ENCODE measurements around the gene LRRC61.
A peak's percentile ranks its signal among the peaks of the same experiment; 100 is the strongest.
"Not testable (repeated sequence)": the region's sequence is repeated elsewhere in the genome, so short reads cannot be mapped to it uniquely, and the experiment has no call there.

LRRC61 gene

DNA sequence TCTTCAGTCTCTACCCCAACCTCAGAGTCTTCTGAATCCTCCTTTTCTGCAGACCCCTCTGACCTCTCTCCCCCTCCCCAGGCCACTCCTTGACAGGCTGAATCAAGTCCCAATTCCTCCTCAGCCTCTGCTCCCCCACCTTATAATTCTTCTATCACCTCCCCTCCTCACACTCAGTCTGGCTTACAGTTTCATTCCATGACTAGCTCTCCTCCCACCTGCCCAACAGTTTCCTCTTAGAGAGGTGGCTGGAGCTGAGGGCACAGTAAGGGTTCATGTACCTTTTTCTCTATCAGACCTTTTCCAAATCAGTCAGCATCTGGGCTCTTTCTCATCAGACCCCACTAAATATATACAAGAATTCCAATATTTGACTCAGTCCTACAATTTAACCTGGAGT, 14.6 kb upstream of the LRRC61 start:
- DNase-seq: no peak

DNA sequence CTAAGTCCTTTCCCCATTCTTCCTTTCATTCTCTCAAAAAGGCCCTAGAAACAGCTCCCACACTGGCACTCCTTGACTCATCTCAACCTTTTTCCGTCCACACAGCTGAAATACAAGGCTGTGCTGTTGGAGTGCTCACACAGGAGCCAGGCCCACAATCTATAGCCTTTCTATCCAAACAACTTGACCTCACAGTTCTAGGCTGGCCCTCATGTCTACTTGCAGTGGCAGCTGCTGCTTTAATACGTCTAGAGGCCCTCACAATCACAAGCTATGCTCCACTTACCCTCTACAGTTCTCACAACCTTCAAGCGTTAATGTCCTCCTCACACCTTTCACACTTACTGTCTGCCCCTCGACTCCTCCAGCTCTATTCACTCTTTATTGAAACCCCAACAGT, 12.0 kb upstream of the LRRC61 start:
- DNase-seq: no peak

DNA sequence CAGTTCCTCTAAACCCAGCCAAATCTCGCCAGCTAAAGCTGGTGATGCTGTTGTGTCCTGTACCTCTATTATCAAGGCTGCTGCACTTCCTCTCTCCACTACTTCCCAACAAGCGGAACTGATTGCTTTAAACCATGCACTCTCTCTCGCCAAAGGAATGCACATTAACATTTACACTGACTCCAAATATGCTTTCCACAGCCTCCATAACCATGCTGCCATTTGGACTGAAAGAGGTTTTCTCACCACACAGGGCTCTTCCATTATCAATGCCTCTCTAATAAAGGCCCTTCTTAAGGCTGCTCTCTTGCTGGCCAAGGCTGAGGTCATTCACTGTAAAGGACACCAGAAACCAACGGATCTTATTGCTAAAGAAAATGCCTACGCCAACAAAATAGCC, 11.4 kb upstream of the LRRC61 start:
- peak; percentile 11 for DNase-seq

DNA sequence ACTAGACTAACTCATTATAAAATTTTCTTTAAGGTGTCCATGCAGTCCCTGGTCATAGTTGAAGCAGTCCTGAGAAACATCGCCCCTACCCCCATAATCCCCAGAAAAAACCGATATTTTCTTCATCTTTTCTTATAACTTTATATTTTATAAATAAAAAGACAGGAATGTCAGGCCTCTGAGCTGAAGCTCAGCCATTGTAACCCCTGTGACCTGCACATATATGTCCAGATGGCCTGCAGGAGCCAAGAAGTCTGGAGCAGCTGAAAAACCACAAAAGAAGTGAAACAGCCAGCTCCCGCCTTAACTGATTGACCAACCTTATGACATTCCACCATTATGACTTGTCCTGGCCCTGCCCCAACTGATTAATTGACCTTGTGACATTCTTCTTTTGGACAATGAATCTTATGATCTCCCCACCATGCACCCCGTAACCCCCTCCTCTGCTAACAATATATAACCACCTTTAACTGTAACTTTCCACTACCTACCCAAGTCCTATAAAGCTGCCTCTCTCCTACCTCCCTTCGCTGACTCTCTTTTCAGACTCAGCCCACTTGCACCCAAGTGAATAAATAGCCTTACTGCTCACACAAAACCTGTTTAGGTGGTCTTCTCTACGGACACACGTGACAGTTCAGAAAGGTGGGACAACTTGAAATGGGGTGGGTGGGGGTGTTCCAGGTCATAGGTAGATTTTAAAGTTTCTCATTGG, 10.3 kb upstream of the LRRC61 start:
- not testable (repeated sequence) for DNase-seq

DNA sequence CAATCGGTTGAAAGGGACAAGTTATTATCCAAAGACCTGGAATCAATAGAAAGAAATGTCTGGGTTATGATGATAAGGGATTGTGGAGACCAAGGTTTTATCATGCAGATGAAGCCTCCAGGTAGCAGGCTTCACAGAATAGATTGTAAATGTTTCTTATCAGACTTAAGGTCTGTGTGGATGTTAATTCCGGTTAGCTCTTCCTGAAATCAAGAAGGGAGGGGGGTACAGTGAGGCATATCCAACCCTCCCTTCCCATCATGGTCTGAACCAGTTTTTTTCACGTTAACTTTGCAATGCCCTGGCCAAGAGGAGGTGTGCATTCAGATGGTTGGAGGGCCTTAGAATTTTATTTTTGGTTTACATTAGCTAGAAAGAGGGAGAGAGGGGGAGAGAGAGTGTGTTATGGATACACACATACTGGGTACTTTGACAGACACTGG, 9.8 kb upstream of the LRRC61 start:
- DNase-seq: no peak

DNA sequence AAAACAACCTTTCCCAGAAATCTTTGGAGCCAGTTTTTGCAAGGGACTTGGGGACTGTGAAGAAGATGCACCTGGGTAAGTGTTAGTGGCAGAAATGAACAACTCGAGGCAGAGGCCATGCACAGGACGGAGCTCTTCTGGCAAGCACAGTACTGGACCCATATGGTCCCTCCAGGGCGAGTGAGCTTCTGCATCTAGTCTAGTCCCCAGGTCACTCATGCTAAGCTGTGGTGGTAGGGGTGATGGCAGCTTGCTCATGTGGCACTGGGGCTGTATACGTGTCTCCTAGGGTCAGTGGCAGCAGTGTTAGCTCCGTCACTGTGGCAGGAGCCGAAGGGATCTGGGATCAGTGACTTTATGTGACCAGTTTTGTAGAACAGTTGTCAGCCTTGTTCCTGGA, 9.3 kb upstream of the LRRC61 start:
- DNase-seq: no peak

DNA sequence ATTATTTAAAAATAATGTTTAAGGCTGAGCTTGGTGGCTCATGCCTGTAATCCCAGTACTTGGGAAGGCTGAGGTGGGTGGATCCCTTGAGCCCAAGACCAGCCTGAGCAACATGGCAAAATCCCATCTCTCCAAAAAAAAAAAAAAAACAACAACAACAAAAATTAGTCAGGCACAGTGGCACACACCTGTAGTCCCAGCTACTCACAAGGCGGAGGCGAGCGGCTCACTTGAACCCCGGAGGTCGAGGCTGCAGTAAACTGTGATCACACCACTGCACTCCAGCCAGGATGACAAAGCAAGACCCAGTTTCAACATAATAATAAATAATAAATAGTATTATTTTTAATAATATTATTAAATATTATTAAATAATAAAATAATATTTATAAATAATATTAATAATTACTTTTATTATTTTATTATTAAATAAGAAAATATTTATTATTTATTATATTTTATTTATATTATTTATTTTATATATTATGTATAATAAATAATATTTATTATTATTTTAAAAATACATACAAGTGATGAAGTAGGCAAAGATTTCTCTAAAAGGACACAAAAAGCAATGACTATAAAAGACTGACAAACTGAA, 8.4 kb upstream of the LRRC61 start:
- DNase-seq: no peak

DNA sequence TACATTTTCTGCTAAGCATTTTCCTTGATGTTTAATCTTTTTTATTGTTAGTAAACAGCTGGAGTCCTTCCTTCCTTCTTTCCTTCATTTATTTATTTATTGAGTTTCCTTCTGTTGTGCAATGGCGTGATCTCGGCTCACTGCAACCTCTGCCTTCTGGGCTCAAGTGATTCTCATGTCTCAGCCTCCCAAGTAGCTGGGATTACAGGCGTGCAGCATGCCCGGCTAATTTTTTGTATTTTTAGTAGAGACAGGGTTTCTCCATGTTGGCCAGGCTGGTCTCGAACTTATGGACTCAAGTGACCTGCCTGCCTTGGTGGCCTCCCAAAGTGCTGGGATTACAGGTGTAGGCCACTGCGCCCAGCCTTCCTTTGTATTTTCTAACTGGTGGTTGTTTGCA, 6.2 kb upstream of the LRRC61 start:
- not testable (repeated sequence) for DNase-seq

DNA sequence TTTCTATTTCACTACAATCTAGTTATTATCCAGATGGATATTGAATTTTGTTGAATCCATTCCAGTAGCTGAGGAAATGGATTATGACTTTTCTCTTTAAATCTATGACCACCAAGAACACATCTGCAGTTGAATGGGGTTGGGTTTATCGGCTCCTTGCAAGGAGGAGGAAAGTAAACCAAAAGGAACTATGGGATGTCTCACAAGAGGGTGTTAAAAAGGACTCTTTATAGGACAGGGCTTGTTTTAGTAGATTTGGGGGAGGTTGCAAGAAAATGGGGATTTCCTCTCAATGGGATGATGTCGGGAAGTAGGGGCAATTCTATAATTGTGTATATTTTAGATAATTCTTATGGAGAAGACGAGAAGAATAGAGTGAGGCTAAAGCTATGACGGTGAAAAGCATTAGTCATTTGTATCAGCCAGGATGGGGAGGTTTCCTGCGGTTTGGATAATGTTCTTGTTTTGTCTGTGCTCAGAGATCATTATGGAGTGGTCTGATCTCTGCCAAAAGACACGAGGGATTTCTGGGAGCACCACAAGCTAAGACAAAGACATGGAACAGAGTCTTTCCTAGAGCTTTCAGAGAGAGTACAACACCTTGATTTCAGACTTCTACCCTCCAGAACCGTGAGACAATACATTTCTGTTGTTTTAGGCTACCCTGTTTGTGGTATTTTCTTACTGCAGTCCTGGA, 5.3 kb upstream of the LRRC61 start:
- DNase-seq: no peak

DNA sequence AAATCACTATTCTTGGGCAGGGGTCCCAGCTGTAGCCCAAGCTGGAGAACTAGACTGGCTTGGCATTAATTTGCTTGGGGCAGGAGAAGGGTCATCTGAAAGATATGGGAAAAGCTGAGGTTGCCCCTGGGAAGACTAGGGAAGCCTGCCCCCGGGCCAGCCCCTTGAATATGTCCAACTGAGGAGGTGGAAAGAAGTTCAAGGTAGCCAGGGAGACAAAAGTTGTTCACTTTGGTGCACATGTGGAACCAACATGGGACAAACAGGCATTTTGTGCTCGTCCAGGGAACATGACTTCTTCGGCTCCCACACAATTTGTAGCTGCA, 1.4 kb upstream of the LRRC61 start:
- no peak for DNase-seq

DNA sequence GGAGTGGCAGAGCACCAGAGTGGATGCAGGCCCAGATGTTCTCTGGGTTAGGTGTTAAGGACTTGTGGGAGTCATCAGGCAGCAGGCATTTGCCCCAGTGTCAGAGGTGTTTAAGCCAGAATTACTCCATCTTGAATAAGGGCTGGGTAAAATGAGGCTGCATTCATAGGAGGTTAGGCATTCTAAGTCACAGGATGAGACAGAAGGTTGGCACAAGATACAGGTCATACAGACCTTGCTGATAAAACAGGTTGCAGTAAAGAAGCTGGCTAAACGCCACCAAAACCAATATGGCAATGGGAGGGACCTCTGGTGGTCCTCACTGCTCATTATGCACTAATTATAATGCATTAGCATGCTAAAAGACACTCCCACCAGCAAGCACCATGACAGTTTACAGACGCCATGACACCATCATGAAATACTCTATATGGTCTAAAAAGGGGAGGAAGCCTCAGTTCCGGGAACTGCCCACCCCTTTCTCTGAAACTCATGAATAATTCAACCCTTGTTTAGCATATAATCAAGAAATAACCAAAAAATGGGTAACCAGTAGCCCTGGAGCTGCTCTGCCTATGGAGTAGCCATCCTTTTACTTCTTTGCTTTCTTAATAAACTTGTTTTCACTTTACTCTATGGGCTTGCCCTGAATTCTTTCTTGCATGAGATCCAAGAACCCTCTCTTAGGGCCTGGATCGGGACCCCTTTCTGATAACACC, 882 bp upstream of the LRRC61 start:
- no peak for DNase-seq

DNA sequence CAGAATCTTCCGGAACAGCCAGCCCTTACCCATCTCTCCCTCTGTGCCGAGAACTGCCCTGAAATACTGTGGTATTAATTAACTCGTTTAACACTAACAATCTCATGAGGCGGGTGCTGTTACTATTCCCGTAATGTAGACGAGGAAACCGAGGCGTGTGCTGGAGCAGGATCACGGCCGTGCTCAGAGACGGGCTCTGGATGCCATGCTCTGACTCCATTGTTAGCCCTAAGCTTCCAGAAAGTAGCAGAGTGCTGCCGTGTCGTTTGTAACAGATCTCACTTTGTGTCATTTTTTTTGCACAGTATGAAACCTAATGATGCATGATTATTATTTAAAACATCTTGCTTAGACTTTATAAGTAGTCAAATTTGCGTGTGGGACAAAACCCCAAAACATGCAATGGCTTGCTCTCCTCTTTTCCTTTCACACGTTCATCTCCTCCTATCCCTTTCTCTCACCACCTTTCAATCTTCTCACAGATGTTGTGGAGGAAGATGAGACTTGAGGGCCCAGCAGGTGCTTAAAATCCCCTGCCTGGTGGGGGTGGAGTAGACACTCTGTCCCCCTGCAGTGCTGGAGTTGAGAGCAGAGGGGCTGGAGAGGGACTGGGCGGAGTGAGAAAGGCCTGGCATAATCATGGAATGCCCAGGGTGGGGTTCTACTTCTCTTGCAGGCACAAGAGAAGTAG, 672 bp downstream of the LRRC61 start:
- no peak for DNase-seq

DNA sequence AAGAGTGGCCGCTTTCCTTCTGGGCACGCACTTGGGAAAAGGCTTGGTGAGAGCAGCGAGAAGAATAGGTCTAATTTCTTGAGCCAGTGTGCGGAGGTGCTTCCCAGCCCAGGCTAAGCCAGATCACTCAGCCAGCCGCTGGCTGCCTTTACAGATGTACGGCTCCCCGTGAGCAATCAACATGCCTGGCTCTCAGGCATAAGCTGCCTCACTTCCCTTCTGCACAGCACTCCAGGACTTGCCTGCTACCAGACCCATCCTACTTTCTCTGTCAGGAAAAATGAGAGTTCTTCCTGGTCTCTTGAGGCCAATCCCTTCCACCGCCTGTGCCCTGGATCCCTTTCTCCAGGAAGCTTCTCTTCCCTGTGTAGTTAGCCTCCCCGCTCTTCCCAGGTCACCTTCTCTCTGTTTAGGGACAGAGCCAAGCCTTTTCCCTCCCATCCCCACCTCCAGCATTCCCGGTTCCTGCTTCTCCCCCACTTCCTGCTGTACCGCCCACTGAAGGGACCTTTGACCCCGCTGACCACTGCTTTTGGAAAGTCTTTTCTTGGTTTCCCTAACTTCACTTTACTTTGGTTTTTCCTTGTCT, 1.3 kb downstream of the LRRC61 start:
- DNase-seq: no peak

DNA sequence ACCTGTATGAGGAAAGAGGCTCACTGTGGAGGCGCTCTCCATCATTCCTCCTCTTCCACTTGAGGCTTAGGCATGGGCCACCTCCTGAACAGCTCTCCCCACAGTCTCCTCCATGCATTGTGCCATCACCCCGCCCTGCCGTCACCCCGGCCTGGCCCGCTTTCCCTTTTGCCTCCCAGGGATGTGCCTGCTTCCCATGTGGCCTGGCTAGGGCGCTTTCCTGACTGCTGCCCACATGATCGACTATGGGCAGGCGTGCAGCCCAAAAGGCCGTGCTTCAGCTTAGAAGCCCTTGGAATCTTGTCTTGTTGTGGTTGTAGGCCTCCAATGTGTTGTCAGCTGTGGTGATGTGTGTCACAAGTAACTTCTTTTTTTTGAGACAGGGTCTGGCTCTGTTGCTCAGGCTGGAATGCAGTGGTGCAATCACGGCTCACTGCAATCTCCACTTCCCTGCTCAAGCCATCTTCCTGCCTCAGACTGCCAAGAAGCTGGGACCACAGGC, 2.0 kb downstream of the LRRC61 start:
- DNase-seq: no peak

DNA sequence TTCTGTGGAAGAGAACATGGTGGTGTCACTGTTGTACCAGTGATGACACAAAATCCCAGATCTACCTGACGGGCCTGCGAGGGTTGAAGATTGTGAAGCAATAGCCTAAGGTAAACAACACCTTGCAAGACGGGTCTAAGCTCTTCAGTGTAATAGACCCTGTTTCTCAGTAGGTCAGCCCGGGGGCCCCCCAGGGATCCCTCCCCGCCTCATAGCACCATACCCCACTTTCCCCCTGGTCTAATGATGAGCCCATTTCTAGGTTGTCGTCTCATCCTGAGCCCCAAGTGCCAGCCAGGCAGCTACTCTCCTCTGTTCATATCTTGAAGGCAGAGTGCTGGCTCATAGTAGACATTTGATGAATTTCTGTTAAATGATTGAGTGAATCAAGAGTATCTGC, 2.7 kb downstream of the LRRC61 start:
- DNase-seq: no peak

DNA sequence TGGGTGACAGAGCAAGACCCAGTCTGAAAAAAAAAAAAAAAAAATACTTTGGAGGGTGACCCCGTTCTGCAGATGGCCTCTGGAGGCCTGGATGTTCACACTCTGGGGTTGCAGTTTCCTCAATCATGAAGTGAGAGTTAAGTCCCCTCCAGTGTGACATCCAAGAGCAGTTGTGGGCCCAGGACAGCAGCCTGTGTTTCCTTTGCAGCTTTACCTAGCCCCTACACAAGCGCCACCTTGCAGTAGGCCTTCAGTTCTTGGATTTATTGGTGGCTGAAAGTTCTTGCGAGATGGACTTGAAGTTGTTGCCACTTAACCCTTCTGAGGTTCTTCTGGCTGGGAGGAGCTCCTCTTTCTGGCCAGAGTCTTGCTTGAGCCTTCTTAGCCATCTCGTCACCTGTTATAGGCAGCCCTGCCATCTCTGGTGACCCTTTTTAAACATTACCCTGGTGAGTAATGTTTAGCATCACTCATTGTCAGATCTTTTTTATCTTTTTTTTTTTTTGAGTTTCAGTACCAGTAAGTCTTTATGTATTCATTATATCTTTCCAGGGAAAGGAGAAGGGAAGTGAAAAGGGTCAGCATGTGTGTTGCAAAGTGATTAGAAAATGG, 3.6 kb downstream of the LRRC61 start:
- no peak for DNase-seq

DNA sequence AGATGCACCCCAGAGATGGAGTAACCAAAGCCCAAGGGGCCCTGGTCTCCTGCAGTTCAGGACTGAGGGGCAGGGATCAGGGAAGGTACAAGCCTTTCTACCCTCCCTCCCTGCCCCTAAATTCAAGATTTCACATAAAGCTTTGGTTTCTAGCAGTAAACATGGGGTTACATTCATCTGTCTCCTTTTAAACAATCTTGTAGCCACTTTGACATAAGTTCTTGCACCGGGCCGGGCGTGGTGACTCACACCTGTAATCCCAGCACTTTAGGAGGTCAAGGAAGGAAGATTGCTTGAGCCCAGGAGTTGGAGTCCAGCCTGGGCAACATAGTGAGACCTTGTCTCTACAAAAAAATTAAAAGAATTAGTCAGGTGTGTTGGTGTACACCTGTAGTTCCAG, 4.2 kb downstream of the LRRC61 start:
- DNase-seq: no peak

DNA sequence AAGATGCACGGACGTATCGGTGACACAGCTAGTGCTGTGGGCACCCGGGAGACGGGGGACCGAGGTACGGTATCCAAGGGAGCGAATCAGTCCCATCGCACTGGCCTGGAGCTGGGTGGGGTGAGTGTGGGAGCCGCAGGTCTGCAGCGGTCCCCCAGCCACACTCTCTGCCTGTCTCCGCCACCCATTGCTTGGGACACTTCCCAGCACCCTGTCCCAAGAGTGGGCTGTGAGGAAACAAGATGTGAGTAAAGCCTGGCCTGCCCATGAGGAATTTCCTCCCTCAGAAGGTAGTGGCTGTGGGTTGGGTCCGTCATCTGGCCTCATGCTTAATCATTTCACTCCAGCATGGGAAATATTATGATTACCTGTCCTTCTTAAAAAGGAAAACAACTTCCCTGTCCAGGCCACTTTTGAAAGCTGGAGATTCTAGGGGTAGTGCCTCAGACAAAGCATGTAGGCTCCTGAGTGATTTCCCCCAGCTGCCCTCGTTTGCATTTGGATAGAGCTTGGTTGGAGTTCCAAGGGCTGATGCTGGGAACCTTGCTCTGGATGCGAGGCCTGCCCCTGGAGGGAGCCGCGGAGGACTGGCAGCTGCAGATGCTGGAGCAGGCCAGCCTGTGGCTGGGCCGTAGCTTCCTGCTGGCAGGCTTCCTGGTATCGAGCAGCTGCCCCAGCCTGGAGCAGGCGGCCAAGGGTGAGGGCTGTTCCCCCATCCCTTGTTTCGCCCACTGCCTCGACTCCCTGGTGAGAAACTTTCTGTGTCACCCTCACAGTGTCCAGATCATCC, 6.4 kb downstream of the LRRC61 start:
- DNase-seq: no peak

DNA sequence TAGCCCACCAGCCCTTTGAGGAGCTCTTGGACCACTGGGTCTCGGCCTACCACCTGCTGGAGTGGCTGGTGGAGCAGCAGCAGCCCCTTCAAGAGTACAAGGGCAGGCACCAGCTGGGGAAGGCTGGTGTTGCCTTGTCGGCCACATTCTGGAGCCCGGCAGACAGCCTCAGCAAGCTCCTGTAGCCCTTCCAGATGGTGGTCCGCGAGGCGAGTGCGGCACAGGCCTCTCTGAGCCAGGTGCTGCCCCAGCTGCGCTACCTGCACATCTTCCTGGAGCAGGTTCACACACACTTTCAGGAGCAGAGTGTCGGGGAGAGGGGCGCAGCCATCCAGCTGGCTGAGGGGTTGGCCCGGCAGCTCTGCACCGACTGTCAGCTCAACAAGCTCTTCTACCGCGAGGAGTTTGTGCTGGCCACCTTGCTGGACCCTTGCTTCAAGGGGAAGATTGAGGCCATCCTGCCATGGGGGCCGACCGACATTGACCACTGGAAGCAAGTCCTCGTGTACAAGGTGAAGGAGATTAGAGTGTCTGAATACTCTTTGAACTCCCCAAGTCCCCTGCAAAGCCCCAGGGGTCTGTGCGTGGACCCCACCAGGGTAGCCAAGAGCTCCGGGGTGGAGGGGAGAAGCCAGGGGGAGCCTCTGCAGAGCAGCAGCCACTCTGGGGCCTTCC, 7.2 kb downstream of the LRRC61 start:
- no peak for DNase-seq

DNA sequence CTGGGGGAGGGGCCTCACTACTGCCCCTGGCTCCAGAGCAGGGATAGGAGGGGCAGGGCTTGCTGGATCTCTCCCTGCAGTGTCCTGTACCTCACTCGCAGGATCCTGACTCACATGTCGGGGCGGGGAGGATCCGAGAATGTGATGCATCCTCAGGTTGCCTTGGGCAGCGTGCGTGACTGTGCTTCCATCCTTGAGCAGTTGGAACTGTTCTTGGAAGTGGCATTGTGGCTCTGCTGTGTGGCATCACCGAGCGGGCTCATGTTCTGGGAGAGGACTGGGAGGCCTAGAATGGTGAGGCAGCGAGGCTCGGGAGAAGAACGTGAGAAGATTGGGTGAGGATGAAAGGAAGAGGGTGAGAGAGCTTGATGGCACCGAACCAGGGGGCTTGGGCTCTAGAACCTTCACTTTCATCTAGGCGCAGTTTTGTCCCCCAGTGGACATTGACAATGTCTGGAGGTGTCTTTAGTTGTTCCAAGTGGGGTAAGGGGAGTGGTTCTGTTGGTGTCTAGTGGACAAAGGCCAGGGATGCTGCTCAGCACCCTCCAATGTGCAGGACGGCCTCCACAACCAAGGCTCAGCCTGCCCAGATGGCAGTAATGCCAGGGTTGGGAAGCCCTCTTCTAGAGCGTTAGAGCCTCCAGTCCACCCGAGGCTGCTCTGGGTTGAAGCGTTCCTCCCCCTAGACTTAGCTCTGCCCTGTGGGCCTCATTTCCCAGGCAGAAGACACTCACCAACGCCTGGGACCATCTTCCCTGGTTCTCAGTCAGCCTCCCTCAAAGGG, 9.9 kb downstream of the LRRC61 start:
- no peak for DNase-seq

Measured in DMS79 (cell line).